Measurements from ENCODE around the gene ACAD10.

DNA sequence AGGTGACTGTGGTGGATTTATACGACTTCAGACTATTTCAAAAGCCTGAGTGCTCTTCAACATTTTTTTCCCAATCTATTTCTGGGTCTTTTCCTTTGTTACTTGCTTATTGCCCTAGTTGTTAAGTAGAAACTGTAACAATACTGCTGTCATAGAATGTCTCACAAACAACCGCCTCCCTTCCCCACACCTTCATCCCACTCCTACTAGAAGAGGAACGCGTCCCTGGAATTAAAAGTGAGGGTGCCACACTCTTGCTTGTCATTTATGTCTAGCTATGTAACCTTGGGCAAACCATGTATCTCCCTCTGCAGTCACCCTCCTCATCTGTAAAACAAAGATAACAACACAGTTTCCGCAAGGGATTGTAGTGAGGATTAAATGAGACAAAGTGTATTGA, 8.7 kb upstream of the ACAD10 start:
- TF ChIP-seq POLR2AphosphoS5 (IDR thresholded peaks at IDR 0.05; ENCODE audit: low read depth, low read length), result no peak
- TF ChIP-seq RAD21 (IDR thresholded peaks at IDR 0.05; ENCODE audit: low read depth), result no peak

All from HCT116 (cell line).